ENCODE results near the gene IRF4.

The IRF4 gene

DNA sequence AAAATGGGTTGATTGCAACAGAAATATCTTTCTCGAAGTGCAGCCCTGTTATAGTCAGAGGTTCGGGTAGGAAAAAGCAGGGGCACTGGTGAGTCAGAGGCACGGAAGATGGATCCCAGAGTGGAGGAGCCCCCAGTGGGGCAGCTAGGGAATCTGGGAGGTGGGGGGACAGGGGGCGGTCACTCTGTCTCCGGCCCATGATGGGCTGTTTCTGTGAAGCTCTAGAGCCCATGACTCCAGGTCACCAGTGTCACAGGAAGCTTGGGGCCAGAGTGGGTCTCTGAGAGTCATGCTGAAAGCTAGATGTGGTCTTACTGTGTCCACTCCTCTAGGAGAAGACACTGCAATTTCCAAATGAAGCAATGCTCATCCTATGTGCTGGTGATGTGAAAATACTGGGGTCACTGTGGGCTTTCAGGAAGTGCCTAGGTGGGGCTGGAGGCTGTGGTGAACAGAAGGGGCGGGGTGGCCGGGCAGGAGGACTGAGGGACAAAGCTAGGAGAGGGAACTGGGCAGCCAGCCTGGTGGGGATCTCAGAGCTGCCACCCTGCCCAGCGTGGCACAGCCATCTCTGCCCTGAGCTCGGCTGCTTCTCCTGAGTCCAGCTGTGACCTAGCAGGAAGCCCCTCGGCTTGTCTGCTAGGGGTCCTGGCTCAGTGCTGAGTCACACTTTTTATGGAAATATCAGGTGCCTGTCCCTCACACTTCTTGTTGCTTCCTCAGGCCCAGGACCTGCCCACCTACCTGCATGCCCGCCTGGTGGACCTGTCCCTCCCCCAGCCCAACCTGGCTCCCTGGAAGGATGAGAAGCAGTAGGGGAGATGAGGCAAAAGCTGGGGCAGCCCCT is 54.2 kb downstream of the IRF4 start:
- DNase-seq, result no peak

DNA sequence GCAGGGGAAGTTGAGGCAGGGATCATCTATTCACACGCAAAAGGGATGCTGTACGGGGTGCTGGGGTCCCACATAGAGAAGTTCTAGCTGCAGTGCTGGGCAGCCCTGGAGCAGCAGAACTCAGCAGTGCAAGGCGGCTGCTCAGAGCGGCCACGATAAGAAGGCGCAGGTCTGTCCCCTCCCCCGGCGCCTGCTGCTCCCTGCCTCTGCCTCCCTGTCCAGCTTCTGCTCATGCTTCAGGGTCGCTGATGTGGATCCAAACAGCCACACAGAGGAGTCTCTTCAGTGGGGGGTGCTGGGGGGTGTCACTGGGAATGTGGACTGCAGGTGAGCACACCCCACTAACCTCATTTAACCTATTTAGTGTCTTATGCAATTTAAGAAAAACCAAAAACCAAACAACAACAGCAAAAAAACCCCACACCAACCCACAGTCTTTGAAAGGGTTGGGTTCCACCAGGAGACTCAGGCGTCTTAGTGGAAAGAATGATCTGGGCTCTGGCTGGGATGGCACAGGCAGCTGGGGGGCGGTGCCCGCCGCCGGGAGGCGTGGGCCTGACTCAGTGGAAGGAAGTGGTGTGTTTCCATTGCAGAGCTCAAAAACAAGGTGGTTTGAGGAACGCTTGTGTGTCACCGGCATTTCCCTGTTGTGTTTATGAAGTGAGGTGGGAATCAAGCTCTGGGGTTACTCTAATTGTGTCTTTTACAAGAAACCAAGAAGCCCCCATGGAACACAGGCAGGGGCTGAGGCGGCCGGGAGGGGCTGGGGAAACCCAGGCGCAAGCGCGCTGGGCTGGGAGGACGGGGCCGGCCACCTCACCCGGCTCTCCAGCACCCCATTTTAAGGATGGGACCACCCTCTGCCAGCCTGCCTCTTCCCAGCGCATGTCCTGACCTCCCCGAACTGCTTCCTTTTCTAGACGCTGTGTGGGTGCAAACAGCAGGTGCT is 55.1 kb downstream of the IRF4 start:
- no peak for DNase-seq

DNA sequence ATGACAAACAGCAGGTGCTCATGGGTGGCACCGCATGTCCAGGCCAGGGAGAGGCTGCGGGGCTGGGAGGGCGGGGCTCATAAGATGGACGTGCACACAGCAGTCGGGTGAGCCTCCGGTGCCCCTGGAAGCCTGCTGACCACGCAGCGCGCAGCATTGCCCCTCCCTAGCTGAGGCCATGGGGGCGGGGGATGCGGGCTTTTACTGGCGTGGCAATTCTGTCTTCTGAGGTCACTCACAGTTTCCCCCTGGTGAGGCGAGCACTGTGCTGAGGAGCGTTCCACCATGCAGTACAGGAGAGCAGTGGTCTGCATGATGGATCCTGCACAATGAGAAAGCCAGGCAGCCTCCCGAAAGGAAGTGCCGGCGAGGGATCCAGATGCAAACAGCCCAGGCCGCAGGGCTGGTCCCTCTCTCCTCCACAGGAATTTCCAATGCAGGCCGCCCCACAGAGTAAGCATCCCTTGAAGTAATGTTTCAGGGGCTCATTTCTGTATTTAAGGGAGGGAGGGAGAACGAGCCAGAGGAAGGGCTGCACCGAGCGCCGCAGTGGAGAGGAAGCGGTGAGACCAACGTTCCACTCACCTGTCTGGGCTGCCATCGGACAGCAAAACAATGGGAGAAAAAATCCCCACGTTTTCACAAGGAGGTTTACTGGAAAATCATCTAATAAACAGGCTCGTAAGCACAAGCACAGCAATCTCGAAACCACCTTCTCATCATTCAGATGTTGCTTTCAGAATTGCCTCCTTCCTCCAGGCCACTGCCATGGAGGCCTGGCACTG is 56.0 kb downstream of the IRF4 start:
- no peak for DNase-seq

DNA sequence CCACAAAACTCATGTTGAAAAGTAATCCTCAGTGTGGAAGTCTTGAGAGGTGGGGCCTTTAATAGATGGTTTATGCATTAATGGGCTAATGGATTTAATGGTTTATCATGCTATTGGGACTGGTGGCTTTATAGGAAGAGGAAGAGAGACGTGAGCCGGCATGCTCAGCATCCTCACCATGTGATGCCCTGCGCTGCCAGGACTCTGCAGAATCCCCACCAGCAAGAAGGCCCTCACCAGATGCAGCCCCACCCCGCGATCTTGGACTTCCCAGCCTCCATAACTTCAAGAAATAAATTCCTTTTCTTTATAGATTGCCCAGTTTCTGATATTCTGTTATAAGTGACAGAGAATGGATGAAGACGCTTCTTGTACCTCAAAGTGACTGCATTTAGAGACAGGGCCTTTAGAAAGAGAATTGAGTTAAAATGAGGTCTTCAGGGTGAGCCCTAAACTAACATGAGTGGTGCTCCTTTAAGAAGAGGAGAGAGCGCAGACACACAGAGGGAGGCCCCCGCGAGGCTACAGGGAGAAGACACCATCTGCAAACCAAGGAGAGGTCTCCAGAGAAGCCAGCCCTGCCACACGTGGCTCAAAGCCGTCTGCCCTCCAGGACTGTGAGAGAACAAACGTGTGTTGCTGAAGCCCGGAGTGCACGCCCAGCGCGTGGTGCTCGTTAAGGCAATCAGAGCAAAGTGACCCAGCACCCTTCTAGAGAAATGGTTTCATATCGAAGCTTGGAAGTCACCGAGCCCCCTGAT is 56.9 kb downstream of the IRF4 start:
- no peak for DNase-seq

DNA sequence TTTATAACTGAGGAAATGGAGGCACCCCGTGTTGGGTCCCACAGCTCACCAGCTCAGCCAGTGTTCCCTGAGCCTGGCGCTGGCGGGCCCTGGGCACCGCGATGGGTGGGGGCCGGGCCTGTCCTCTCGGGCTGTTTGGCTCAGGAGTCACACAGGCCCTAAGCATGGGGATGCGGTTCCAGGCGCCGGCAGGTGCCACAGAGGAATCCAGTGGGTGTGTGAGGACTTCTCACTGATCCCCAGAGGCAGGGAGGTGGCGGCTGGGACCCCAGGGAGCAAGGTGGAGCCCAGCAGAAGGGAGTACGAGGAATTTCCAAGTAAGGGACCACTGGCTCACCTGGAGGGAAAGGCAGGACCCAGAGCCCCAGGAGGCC is 57.5 kb downstream of the IRF4 start:
- no peak for DNase-seq

DNA sequence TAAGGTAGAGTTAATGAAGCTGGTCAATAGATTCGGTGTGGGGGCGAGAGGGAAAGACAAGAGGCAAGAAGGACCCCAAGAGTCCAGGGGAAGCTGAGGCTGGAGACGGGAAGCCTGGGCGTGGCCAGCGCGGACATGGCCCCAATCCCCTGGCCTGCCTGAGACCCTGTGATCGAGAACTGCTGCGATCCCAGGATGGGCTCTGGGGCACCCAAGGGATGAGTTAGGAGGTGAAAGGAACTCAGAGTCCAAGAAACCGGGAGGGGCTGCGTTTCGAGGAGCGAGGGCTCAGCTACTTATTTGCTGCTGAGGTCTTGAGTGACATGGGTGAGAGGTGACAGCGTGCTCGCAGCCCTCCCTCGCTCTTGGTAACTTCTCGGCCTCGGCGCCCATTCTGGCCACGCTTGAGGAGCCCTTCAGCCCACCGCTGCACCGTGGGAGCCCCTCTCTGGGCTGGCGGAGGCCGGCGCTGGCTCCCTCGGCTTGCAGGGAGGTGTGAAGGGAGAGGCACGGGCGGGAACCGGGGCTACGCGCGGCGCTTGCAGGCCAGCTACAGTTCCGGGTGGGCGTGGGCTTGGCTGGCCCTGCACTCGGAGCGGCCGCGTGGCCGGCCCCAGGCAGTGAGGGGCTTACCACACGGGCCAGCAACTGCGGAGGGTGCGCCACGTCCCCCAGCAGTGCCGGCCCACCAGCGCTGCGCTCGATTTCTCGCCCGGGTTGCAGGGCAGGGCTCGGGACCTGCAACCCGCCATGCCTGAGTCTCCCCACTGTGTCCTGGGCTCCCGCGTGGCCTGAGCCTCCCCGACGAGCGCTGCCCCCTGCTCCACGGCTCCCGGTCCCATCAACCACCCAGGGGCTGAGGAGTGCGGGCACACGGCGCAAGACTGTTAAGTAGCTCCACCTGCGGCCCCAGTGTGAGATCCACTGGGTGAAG is 58.2 kb downstream of the IRF4 start:
- no peak for DNase-seq

DNA sequence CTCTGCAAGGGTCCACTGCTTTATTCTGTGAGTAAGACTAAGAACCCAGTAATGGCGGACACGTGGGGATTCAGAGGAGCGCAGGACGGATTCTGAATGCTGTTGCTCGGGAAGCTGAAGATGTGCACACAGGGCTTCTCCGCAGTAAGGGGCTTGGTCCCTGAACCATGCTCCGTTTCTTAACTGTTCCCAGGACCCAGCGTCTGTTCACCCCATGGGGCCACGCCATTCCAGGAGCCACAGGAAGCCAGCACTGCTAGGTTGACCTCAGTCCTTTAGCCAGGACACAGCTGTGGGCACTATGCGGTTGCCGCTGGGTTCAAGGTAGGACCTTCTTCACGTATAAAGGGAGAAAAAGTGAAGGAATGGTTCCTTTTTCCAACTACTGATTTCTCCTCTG is 59.8 kb downstream of the IRF4 start:
- no peak for DNase-seq

DNA sequence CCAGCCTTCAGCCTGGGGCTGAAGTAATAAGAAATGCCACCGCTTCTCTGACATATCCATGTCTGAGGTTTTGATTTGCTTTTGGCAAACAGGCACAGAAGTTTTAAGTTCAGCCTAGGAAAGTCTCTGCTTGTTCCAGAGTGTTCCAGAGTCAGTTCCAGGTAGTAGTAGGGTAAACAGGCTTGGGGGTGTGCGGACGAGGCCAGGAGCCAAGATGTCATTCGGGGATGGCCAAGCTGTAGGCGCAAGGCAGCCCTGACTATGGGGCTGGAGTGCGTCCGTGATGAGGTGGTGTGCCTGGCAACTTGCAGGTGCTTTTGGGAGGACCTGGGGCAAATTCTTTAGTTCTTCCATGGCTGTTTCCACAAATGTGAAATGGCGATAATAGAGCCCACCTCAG is 60.3 kb downstream of the IRF4 start:
- DNase-seq, result no peak

DNA sequence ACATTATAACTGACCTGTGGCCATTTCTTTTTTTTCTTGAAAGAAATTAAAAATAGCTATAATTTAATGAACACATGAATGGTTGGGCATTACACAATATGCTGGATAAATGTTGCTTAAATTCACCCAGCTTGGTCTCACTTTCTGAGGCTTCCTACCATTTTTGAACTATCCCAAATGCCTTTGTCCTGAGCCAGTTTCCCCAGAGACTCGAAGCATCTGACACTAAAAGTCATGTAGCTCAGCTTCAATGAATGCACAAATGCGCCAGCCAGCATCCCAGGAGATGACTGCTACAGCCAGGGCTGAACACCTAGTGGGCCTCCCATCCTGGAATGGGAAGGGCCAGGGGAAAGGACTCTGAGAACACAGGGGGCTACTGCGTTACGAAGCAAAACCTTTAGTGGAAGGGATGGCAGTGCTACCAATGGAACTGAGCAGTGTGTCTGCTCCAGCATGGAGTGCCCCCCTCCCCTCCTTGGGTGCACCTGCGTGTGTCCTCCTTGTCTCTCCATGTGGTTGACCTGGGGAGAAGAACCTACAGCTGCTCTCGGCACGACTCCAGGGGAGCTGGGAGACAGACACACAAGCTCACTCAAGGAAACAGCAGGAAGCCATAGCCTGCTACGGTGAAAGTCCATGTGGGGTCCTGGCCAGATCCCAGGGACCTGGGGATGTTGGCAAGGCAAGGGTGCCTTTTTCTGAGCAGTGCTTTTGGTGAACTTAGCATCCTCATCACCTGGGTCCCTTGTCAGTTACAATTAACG is 60.9 kb downstream of the IRF4 start:
- no peak for DNase-seq

DNA sequence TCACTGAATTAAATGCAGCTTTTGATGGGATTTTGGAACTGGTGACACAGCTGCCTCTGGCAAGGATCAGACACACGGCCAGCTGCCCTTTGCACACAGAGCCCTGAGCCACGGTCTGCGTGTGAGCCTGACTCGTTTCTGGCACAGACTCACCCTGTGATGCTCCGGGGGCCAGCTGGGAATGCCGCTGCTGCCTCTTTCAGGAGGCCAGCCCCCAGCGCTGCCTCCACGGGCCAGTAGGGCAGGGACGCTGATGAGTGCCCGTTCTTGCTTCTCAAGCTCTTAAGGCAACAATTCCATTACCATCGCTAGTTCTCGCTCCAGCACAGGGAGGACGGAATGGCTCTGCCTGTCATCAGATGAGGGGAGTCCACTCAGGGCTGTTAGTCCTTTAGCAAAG is 61.6 kb downstream of the IRF4 start:
- no peak for DNase-seq

DNA sequence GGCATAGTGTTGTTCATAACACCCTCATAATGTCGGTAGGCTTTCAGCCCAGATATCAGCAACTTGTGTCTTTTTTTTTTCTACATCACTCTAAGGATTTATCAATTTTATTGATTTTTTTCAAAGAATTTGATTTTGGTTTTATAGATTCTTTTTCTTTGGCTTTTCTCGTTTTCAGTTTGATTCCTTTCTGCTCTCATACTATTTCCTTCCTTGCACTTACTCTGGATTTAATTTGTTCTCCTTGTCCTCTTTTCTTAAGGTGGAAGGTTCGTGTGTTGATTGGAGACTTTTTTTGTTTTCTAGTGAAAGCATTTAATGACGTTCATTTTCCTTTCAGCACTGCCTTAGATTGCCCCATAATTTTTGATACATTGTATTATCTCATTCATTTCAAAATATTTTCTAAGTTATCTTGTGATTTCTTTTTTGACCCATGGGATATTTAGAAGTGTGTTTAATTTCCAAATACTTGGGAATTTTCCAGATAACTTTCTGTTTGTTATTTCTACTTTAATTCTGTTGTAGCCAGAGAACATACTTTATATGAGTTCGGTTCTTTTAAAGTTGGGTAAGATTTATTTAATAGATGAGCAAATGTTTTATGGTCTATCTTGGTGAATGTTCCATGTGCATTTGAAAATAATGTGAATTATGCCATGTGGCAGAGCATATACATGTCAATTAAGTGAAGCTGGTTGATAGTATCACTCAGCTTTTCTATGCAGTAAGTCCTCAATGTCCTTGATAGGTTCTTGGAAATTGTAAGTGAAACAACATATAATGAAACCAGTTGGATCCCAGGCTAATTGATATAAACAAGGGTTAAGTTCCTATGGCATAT is 62.8 kb downstream of the IRF4 start:
- DNase-seq, result no peak

DNA sequence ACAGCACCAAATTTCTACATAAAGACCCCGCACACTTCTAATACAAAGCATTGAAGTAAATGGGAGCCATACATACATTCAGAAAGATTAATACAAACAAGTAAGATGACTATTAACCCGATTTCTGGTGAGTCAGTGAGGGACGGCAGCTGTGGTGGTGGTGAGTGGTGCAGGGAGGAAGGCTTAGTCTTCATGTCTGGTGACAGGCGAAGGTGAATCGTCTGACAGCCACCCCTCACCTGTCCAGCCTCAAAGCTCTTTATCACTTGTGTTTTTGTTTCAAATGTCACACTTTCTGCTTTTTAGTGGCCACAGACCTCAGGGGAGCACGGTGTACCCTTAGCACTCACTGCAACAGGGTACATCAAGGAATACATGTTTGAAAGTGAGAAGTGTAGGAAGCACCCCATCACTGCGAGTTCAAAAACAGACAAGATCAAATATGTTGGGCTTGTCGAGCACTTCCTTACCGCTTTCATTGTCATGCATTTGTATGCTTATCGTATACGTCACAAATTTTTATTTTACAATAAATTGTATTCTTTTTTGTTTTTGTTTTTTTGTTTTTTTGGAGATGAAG is 63.5 kb downstream of the IRF4 start:
- no peak for DNase-seq

DNA sequence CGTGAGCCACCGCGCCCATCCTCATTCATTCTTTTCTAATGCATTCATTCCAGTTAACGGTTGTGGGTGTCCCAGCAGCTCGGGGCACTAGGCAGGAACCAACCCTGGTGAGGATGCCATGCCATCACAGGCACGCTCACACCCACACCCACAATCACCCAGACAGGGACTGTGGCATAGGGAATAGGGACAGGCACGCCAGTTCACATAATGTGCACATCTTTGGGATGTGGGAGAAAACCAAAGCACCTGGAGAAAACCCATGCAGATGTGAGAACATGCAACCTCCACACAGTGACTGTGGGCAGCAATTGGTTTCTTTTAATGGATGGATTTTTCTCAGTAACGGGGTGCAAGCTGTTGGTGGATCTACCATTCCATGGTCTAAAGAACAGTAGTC is 64.3 kb downstream of the IRF4 start:
- no peak for DNase-seq

DNA sequence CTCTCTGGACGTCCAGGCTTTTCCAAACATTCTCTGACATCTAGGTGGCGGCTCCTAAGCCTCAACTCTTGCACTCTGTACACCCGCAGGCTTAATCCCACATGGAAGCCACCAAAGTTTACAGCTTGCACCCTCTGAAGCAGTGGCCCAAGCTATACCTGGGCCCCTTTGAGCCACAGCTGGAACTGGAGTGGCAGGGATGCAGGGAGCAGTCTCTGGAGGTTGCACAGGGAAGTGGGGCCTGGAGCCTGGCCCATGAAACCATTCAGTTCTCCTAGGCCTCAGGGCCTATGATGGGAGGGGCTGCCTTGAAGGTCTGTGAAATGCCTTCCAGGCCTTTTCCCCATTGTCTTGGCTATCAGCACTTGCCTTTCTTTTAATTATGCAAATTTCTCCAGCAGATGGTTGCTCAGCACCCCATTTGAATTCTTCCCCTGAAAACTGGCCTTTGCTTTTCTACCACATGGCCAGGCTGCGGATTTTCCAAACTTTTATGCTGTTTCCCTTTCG is 64.9 kb downstream of the IRF4 start:
- no peak for DNase-seq

DNA sequence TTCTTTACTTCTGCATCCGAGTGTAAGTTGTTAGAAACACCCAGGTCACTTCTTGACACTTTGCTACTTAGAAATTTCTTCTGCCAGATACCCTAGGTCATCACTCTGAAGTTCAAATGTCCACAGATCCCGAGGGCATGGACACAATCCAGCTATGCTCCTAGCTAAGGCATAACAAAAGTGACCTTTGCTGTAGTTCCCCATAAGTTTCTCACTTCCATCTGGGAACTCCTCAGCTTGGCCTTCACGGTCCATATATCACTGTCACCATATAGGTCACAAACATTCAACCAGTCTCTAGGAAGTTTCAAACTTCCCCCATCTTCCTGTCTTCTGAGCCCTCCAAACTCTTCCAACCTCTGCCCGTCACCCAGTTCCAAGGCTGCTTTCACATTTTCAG is 65.3 kb downstream of the IRF4 start:
- DNase-seq, result no peak

All from amniotic stem cell (primary cell).